GM12878 (cell line): ENCODE data around the gene PRG3. TPM values are rescaled to one million over a fixed set of nuclear protein-coding genes. Genes with fewer than 3 reads are reported as not detected.

Source experiments
- ATAC-seq: fragments of 200-7000 bp; cut with Tn5 transposase; 3 replicates; pipeline ENCODE4 v1.9.1; 2020; ENCODE audit warnings: mild to moderate bottlenecking, moderate library complexity
- BruUV-seq: library from RNA; stranded (reverse); fragments of 400-500 nt; replicated peaks from 2 replicates; lab custom pipeline; 2021; lab: Mats Ljungman, UMichigan
- CTCF ChIA-PET: fragments of 300-600 bp; sonication (Branson Sonifier 250); formaldehyde crosslinking; extraction: SDS; loops from one replicate; lab custom pipeline; 2021; ENCODE audit warnings: inconsistent platforms; lab: Yijun Ruan, JAX
- POLR2A ChIA-PET: fragments of 350-600 bp; formaldehyde crosslinking; extraction: SDS; loops from one replicate; lab custom pipeline; 2021; ENCODE audit warnings: inconsistent platforms; lab: Charles Lee
- RAD21 ChIA-PET: fragments of 300-600 bp; sonication (Branson Sonifier 250); formaldehyde crosslinking; loops from one replicate; lab custom pipeline; 2023; ENCODE audit warnings: antibody characterized with exemption; ENCODE audit not compliant: unreplicated experiment; lab: Charles Lee
- SMC1A ChIA-PET: fragments of 300-600 bp; sonication (Branson Sonifier 250); formaldehyde crosslinking; loops from one replicate; lab custom pipeline; 2023; ENCODE audit not compliant: unreplicated experiment, uncharacterized antibody; lab: Charles Lee
- DNase-seq: peaks from one replicate; pipeline ENCODE4 v3.0.0-alpha.2; 2011; ENCODE audit warnings: low read depth, low spot score
- FAIRE-seq: peaks from 3 replicates; lab custom pipeline; 2011; peaks lifted over from hg19 to GRCh38; lab: Jason Lieb, UNC
- H2AFZ ChIP-seq: 2 replicates; pipeline ENCODE4 v1.6.0; 2011; ENCODE audit warnings: low read depth, low read length, control low read depth; ENCODE audit not compliant: control insufficient read depth
- H3K27ac ChIP-seq: 2 replicates; pipeline ENCODE4 v1.5.1; 2011; ENCODE audit warnings: control low read depth; ENCODE audit not compliant: control insufficient read depth, insufficient read depth
- H3K27me3 ChIP-seq, 2 experiments: replicated peaks in 1 of 2; 2 replicates each; pipeline versions ENCODE4 v1.6.0 to v1.6.1; 2011; ENCODE audit warnings: low read length in 1 of 2; ENCODE audit not compliant: control insufficient read depth in 2 of 2, insufficient read depth in 2 of 2
- H3K36me3 ChIP-seq, 2 experiments: 2 replicates each; pipeline ENCODE4 v1.5.1; 2011; ENCODE audit warnings: low read length in 1 of 2; ENCODE audit not compliant: control insufficient read depth in 2 of 2, insufficient read depth in 2 of 2
- H3K4me1 ChIP-seq: 2 replicates; pipeline ENCODE4 v1.6.1; 2011; ENCODE audit warnings: mild to moderate bottlenecking, low read length, moderate library complexity, mixed read lengths; ENCODE audit not compliant: control insufficient read depth, insufficient read depth
- H3K4me2 ChIP-seq: 2 replicates; pipeline ENCODE4 v1.6.0; 2011; ENCODE audit warnings: control low read depth; ENCODE audit not compliant: control insufficient read depth, insufficient read depth
- H3K4me3 ChIP-seq: fragments of 200-600 bp; sonication (generic); 2 replicates; pipeline ENCODE4 v1.5.1; 2016
- H3K79me2 ChIP-seq: 2 replicates; pipeline ENCODE4 v1.6.0; 2011; ENCODE audit warnings: low read length; ENCODE audit not compliant: control insufficient read depth, insufficient read depth
- H3K9ac ChIP-seq: 2 replicates; pipeline ENCODE4 v1.8.0; 2011; ENCODE audit warnings: low read length, control low read depth, mixed read lengths; ENCODE audit not compliant: control insufficient read depth, insufficient read depth
- H3K9me3 ChIP-seq: replicated peaks from 3 replicates; pipeline ENCODE4 v1.5.1; 2011; ENCODE audit warnings: mild to moderate bottlenecking, low read length; ENCODE audit not compliant: control insufficient read depth, insufficient read depth
- H4K20me1 ChIP-seq: 2 replicates; pipeline ENCODE4 v1.6.0; 2011; ENCODE audit not compliant: control insufficient read depth, insufficient read depth
- BCL11A ChIP-seq: IDR thresholded peaks from 2 replicates; pipeline ENCODE4 v1.6.1; 2011; ENCODE audit warnings: low read depth, low read length
- CBX3 ChIP-seq: fragments of 200-600 bp; sonication (generic); IDR thresholded peaks from 2 replicates; pipeline ENCODE4 v1.6.1; 2016; ENCODE audit warnings: low read depth, borderline replicate concordance
- EED ChIP-seq: sonication (generic); IDR thresholded peaks from 2 replicates; pipeline ENCODE4 v1.6.1; 2016; ENCODE audit warnings: antibody characterized with exemption, low read depth
- ETV6 ChIP-seq, 2 experiments: fragments of 450-650 bp in 1 of 2; IDR thresholded peaks in 1 of 2; conservative IDR thresholded peaks in 1 of 2; 2 replicates each; pipeline ENCODE4 v1.6.1; 2014; ENCODE audit warnings: antibody characterized with exemption in 1 of 2, borderline replicate concordance in 1 of 2, low read depth in 1 of 2, mild to moderate bottlenecking in 1 of 2, moderate library complexity in 1 of 2
- NR2C1 ChIP-seq: fragments of 450-650 bp; IDR thresholded peaks from 2 replicates; pipeline ENCODE4 v1.6.1; 2017; ENCODE audit warnings: antibody characterized with exemption, mild to moderate bottlenecking, moderate library complexity
- POLR2AphosphoS5 ChIP-seq: IDR thresholded peaks from 2 replicates; pipeline ENCODE4 v1.6.1; 2011; ENCODE audit warnings: mild to moderate bottlenecking, low read length, inconsistent platforms
- TAF1 ChIP-seq: IDR thresholded peaks from 2 replicates; pipeline ENCODE4 v1.6.1; 2011; ENCODE audit warnings: mild to moderate bottlenecking, low read depth, low read length, borderline replicate concordance
- TCF7 ChIP-seq: IDR thresholded peaks from 2 replicates; pipeline ENCODE4 v1.6.1; 2014; ENCODE audit warnings: antibody characterized with exemption, borderline replicate concordance
- WGBS: methylation state at CpG from one replicate; pipeline ENCODE4 v1.1.6; 2016; ENCODE audit warnings: low lambda C conversion rate; ENCODE audit not compliant: insufficient replicate concordance, insufficient coverage; ENCODE audit errors: missing lambda C conversion rate; 5-methylcytosine and 5-hydroxymethylcytosine counted together
- in situ Hi-C: fragments of 300-500 bp; cut with MboI; formaldehyde crosslinking; loops from 9 replicates; pipeline ENCODE4 v1.14.3; 2018; ENCODE audit warnings: mixed read lengths
- intact Hi-C: fragments of 100-400 bp; cut with micrococcal nuclease; formaldehyde crosslinking; loops from one replicate; pipeline ENCODE4 v1.14.2; 2022; ENCODE audit not compliant: unreplicated experiment
- polyA plus RNA-seq, 11 experiments: library from polyadenylated mRNA; depleted of rRNA in 4 of 11; unstranded in 6 of 11; stranded (reverse) in 5 of 11; fragments of >200 nt; fragmentation: Nextera tagmentation in 4 of 11; fragmentation: Illumina TruSeq in 1 of 11; extraction: Ambion mirVana in 4 of 11; extraction: Trizol in 1 of 11; gene quantifications; 1 replicate in 1 of 11; 2 replicates in 10 of 11; pipeline versions ENCODE4 v1.2.1 to v1.2.3, GENCODE V29; 2011 to 2016; ENCODE audit warnings: inconsistent platforms in 2 of 11, missing spikeins in 2 of 11, low read depth in 1 of 11
- total RNA-seq, 4 experiments: library from RNA; depleted of rRNA in 3 of 4; stranded (reverse); fragments of >200 nt in 3 of 4; fragmentation: Illumina TruSeq in 1 of 4; extraction: Trizol in 1 of 4; gene quantifications; 2 replicates each; pipeline versions ENCODE4 v1.2.1 to v1.2.3, GENCODE V29; 2013 to 2021
- TF ChIP-seq, protein P1 (sequence below), 3 experiments: IDR thresholded peaks in 2 of 3; conservative IDR thresholded peaks in 1 of 3; 2 replicates each; pipeline ENCODE4 v1.5.1; 2011; ENCODE audit warnings: low read depth in 3 of 3, low read length in 3 of 3, mild to moderate bottlenecking in 3 of 3, control low read depth in 2 of 3, moderate library complexity in 2 of 3, inconsistent platforms in 1 of 3, mixed read lengths in 1 of 3; ENCODE audit not compliant: control insufficient read depth in 2 of 3, insufficient read depth in 1 of 3; ENCODE audit errors: extremely low read depth in 1 of 3
- TF ChIP-seq, protein P2 (sequence below): IDR thresholded peaks from 2 replicates; pipeline ENCODE4 v1.6.1; 2012; ENCODE audit warnings: low read depth, low read length, improper control_type of control experiment
- TF ChIP-seq, protein P3 (sequence below): IDR thresholded peaks from 2 replicates; pipeline ENCODE4 v1.6.1; 2011; ENCODE audit warnings: low read depth, low read length, improper control_type of control experiment, borderline replicate concordance

Gene PRG3
- total and polyA plus RNA-seq, 10 of the 15 experiments (the other 5 are each of a cell fraction or from before 2014, with no cell fraction given) = not detected

DNA sequence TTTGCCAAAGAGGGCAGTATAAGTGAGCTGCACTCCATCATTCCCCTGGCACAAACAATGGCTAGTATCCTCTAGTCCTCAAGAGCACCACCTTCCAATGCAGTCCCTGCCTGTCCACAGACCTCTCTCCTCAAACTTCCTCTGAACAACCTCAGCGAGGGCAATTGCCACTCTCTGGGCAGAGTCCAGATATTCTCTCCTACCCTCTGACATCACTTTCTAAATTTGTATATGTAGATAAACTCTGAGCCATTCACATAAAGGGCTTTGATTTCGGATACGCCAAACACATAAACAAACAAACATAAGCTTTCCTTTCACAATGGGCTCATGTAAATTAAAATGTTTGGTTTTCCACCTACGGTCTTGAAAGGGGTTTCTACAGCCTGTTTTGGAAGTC lies 49.0 kb upstream of the PRG3 start (continued):
- TF ChIP-seq ETV6 (conservative IDR thresholded peaks at IDR 0.05 in 1 of 2, IDR thresholded peaks at IDR 0.05 in 1 of 2; ENCODE audit: borderline replicate concordance in 1 of 2, low read depth in 1 of 2) = no peak
- TF ChIP-seq, protein P1, sequence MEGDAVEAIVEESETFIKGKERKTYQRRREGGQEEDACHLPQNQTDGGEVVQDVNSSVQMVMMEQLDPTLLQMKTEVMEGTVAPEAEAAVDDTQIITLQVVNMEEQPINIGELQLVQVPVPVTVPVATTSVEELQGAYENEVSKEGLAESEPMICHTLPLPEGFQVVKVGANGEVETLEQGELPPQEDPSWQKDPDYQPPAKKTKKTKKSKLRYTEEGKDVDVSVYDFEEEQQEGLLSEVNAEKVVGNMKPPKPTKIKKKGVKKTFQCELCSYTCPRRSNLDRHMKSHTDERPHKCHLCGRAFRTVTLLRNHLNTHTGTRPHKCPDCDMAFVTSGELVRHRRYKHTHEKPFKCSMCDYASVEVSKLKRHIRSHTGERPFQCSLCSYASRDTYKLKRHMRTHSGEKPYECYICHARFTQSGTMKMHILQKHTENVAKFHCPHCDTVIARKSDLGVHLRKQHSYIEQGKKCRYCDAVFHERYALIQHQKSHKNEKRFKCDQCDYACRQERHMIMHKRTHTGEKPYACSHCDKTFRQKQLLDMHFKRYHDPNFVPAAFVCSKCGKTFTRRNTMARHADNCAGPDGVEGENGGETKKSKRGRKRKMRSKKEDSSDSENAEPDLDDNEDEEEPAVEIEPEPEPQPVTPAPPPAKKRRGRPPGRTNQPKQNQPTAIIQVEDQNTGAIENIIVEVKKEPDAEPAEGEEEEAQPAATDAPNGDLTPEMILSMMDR (IDR thresholded peaks at IDR 0.05 in 2 of 3, conservative IDR thresholded peaks at IDR 0.05 in 1 of 3; ENCODE audit: control insufficient read depth in 2 of 3, extremely low read depth in 1 of 3, insufficient read depth in 1 of 3, low read depth in 3 of 3, low read length in 3 of 3) = no peak
- TF ChIP-seq, all 136 proteins: peak for 0

DNA sequence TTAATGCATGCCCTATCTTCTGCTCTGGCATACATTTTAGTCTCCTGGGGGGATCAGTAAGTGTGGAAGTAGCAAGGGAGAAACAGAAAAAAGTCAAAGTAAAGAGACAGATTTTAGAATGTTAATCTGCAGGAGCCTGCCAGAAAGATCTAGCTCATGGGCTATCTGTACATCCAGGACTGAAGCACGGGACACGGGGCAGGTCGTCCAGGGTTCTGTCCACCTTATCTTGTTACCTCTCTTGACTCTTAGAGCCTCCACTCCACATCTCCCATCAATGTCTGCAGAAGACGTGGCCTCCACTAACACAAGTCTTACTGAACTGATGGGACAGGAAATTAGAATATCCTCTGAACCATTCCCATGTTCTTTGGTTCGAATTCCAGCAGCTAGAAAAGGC lies 47.7 kb upstream of the PRG3 start:
- CTCF ChIA-PET = interaction anchor here (1.2 to 3.9 kb wide), 4 partner anchors 28 to 98 kb away, joined by 3 to 15 read pairs (median 10); partner anchors contain the start of gene RTN4RL2
- Histone ChIP-seq H3K4me2 (no peak overlapping the region), H3K27me3 (no peaks in the 10 kb centered on the region), H3K27ac (no peak overlapping the region), H3K9me3 (no peaks in the 10 kb centered on the region), H3K4me1 (peaks cover 31% of the 10 kb centered on the region), H3K79me2 (peaks cover 35% of the 10 kb centered on the region)
- no TSS peak for BruUV-seq
- FAIRE-seq = no peak
- in situ Hi-C loops = no loop called here
- TF ChIP-seq EED = no peak
- TF ChIP-seq TAF1 = no peak
- TF ChIP-seq, protein P2, sequence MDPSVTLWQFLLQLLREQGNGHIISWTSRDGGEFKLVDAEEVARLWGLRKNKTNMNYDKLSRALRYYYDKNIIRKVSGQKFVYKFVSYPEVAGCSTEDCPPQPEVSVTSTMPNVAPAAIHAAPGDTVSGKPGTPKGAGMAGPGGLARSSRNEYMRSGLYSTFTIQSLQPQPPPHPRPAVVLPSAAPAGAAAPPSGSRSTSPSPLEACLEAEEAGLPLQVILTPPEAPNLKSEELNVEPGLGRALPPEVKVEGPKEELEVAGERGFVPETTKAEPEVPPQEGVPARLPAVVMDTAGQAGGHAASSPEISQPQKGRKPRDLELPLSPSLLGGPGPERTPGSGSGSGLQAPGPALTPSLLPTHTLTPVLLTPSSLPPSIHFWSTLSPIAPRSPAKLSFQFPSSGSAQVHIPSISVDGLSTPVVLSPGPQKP = no peak
- no peak for TF ChIP-seq TCF7
- no peak for TF ChIP-seq POLR2AphosphoS5
- no peak for TF ChIP-seq CBX3
- TF ChIP-seq, protein P3, sequence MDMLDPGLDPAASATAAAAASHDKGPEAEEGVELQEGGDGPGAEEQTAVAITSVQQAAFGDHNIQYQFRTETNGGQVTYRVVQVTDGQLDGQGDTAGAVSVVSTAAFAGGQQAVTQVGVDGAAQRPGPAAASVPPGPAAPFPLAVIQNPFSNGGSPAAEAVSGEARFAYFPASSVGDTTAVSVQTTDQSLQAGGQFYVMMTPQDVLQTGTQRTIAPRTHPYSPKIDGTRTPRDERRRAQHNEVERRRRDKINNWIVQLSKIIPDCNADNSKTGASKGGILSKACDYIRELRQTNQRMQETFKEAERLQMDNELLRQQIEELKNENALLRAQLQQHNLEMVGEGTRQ = no peak
- no peak for TF ChIP-seq NR2C1
- TF ChIP-seq BCL11A = no peak
- TF ChIP-seq, all 136 proteins: peak for 0
- Histone ChIP-seq H4K20me1 (no peaks in the 10 kb centered on the region), H3K36me3 (peaks cover 6% of the 10 kb centered on the region in 2 experiments; a peak in 3 of 4 replicates), H3K9ac (no peak overlapping the region), H3K4me3 (no peak overlapping the region), H2AFZ (no peak overlapping the region)
- ATAC-seq = no peak
- ChIA-PET RAD21 (interaction anchor here (1.2 to 1.8 kb wide), 2 partner anchors 29 to 55 kb away, joined by 3 to 4 read pairs; no protein-coding TSS in a partner anchor), POLR2A (no interaction called here), SMC1A (interaction anchor here (0.6 to 1.2 kb wide), 3 partner anchors 9 to 23 kb away, joined by 3 read pairs; no protein-coding TSS in a partner anchor)
- intact Hi-C loops = loop anchor here (5.0 kb wide), 1 partner anchor 49 kb away; no protein-coding TSS in a partner anchor
- DNase-seq = no peak
- WGBS = 73% methylated on average over 5 of the region's 5 CpGs
